GM04504 (cell line): Measurements from ENCODE around the gene ZNF536.

Experiments
- DNase-seq: peaks from one replicate; pipeline ENCODE4 v3.0.0-alpha.2; 2012; ENCODE audit warnings: low read depth

Gene ZNF536

DNA sequence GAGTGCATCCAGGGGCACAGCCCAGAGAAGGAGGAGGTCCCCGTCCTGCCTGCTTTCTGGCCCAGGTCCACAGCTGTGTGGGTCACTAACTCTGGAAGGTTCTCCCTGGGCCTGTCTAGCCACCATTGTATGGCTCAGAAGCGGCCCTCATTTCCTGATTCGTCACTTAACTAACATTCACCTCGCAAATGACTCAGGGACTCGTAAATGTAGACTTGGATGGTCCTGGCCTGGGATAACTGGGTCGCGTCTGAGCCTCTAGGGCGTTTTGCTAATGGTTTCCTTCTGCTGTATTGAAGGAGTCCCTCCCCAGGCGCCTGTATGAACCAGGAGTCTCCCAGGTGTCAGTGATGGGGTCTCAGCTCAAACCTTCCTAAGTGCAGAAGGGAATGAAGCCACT lies 162.8 kb downstream of the ZNF536 start:
- peak; percentile 30 for DNase-seq

DNA sequence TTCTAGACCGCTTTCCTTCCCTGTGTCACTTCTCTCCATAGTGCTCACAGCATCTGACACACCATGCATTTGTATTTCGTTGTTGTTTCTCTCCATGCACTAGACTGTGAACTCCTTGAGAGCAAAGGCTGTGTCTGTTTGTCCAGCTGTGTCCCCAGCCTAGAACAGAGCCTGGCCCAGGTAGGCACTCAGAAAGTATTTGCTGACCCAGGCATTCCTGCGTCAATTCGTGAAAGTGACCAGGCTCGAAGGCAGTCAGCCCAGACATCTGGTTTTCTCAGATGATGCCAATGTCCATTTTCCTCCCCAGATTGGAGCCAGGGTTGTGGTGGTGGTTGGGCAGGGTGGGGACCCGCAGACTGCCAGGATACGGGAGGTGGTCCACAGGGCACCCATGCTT lies 164.8 kb downstream of the ZNF536 start:
- DNase-seq, result no peak

DNA sequence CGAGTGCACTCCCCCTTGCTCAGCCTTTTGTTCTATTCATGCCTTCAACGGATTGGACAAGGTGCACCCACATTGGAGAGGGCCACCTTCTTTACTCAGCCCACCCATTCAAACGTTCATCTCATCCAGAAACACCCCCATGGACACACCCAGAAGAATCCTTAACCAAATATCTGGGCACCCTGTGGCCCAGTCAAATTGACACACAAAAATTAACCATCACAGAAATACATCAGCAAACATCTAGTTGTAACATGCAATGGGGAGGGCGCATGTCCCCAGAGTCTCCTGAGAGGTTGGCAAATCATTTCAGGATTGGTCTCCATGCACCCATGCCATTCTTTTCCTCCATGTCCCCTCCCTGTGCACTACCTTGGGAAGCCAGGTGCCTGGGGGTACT lies 167.1 kb downstream of the ZNF536 start:
- DNase-seq, result no peak

DNA sequence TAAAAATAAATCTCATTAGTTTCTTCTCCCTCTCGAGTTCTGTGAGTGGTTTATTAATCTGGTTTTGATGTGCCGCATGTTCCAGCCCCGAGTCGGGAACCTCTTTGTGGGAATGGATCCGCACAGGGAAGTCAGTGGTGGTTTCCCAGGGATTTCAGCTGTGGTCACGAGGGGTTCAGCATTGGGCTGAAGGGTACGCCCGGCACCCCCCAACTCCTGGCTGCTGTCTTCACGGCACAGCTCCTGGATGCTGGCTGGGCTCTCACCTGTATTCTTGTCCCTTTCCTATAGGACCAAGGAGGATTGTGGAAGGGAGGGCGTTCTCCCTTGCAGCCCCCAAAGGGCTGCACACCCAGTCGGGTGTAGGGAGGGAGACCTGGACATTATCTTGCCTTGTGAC lies 167.8 kb downstream of the ZNF536 start:
- no peak for DNase-seq

DNA sequence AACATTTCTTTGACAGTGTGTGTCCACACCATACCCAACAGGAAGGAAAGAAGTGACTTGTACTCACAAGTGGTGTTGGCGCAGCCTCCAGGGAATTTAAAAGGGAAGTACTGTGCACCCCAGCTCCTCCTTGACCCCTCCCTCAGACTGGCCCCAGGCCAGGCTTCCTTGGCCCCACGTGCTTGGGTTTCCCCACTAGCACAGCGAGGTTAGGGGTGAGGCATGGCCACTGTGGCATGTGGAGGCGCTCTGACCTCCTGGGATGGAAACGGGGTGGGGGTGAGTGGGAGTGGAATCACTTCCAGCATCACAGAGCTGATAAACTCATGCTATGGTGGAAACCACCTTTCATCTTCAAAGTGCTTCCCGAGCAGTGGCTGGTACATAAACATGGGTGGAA lies 168.6 kb downstream of the ZNF536 start:
- no peak for DNase-seq

DNA sequence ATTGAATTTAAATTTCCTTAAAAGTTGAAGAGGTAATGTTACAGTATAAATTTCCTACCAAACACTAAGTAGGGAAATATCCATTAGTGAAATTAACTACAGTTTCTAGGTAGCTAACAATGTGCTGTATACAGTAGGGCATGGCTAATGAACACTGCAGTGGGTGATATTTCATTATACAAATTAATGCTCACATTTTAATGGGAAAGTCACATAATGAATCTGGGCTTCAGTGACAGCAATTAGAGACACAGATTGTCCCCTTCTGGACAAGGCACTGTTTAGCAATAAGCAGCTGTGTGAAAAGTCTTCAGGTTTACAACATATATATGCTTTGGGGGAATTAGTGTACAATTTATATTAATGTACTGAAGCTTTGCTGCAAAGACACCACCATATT lies 169.4 kb downstream of the ZNF536 start:
- DNase-seq, result no peak

DNA sequence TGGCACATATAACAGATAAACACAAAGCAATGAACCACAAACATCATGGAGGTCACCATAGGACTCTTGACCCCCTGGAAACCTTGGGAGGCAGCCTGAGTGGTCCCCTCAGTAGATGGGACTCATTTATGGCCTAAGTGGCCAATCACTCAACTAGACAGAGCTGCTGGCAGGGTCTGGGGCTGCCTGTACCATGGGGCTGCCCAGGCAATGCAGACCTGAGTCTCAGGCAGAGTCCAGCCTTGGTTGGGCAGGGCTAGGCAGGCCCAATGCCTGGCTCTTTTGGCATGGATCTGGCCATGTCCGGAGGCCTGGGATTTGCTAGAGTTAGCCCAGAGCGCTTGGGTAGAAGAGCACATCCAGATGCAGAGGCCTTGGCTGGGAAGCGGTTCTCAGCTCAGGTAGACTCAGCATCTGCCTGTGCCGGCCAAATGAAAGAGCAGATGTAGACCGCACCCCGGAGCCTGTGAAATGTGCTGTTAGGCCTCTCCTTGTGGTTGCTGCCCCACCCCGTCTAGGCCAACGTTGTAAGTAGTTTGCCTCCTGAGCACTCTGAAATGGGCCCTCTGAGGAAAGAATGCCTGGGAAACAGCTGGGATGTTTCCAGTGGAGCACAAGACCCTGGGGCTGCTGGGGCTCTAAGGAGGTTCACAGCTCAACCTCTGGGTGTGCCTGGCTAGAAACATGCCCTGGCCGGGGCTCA lies 171.2 kb downstream of the ZNF536 start:
- DNase-seq, result no peak

DNA sequence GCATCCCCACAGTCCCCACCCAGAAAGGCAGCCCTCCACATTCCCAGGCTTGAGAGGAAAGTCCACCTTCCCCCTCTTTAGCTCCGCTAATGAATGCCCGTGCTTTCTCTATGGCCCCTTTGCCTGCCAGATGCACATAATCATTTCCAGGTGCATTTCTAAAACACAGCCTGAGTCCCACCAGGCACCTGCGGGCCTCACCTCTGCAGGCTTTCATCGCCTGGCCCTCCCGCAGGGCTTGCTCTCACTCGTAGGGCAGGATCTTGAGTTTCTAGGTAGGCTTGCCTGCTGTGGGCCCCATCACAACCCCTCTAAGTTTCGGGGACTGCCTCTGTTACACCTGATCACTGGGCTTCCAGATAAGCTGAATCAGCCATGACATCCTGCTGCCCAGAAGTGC lies 173.6 kb downstream of the ZNF536 start:
- no peak for DNase-seq

DNA sequence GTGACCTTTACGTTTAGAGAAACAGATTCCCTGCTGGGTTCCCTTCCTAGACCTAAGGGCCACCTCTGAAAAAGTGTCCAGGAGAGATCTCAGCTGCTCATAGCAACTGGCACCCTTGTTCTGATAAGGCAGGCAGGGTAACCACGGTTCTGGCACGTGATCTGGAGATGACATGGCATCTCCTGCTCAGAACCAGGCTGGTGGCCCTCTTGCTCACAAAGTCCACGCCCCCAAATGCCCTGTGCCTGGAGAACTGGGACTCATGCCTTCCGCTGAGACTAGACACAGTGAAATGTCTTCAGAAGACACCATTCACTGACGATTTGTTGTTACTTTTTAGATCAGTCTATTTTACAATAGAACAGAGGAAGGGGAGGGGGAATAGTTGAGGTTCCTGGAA lies 174.1 kb downstream of the ZNF536 start:
- DNase-seq, result no peak

DNA sequence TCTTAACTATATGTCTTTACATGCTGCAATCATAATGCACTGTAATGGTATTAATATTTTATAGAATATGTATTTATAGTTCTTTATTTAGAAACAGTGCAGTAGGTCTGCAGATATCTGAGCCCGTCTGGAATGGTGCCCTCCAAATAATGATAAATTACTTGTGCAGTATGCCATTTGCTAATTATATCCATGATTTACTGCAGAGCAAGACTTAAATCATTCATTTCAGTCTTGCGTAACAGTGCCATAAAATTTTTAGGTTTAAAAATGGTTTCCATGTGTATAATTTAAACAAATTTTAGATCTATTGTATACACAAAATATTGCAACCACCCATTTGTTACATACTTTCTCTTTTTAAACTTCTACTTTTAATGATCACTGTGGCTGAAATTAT lies 175.1 kb downstream of the ZNF536 start:
- DNase-seq, result no peak

DNA sequence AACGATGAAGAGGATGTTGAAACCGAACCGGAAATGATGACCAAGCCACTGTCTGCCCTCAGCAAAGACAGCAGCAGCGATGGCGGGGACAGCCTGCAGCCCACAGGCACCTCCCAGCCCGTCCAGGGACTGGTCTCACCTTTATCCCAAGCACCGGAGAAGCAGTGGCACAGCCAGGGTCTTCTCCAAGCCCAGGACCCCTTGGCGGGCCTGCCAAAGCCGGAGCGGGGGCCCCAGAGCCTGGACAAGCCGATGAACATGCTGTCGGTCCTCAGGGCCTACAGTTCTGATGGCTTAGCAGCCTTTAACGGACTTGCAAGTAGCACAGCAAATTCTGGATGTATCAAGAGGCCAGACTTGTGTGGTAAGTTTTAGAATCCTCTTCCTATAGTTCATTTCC lies 177.0 kb downstream of the ZNF536 start:
- no peak for DNase-seq

DNA sequence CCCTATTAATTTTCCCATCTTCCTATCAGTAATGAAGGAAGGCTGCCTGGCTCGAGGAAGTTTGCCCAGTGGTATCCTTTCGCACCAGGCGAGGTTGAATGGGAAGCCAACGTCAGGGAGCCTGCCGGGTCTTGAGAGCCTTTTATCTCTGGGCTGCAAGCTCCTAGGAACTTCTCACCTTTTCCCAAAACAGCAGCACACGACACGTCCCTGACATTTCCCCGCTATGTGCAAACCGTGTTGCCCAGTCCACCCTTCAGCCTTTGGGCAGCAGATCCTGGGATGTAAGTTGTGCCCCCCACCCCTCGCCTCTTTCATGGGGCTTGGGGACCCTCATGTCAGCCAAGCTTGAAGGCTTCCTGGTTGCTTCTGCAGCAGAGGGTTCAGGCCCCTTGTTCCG lies 179.1 kb downstream of the ZNF536 start:
- DNase-seq, result no peak

DNA sequence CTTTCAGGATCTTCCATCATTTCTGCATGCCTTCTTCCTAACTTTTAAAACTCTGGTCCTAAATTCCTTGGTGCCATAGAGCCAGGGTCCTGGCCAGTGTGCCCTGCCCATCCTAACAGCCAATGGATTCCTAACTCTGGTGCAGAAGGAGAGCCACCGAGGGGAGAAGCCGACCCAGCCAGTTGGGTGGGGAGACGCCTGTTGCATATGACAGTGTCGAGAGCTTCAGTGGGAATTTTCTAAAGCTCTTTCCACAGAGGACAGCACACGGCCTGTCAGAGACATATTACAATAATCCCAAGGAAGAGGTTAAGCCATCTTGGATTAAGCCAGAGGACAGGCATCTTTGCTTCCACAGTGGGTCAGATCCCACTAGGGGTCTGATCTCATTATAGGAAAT lies 180.4 kb downstream of the ZNF536 start:
- DNase-seq, result no peak

DNA sequence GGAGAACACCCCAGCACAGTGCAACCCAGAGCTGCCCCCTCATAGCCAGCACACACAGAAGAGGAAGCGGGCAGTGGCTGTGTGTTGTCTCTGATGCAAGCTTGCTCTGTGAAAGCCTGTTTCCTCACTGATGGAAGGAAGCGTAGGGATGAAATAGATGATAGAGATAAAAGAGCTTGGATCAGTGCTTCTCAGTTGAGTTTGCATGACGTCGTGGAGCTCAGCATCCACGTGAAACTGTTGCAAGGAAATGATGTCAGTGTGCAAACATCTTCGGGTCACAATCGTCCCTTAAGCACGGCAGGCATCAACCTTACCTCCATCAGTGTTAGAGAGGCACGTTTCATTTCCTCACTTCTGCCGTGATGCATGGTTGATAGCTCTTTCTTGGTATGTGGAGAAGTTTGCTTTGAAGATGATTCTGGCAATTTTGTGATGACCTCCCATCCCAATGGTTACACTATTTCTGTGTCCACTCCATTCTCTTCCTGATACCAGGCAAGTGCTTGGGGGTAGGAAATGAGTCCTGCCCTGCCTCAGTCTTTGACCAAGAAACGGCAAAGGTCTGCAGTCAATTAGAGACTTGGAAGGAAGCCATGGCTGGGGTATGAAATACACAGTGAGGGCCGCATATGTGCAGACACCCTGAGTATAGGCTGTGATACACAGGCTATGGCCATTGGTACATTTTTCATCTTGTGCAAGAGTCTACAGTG lies 183.0 kb downstream of the ZNF536 start:
- no peak for DNase-seq

DNA sequence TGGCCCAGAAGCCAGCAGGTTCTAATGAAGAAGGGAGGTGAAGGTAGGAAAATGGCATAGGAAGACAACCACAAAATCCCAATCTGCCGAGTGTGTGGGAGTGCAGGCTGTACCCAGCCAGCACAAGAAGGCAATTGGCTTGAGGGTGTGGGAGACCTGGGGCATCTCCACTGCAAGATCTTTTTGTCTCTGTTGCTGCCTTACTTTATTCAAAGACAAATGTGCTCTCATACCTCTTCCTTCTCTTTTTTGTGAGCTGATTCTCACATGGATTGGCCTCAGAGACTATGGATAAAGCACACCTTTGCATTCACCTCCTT lies 183.6 kb downstream of the ZNF536 start:
- DNase-seq, result no peak

DNA sequence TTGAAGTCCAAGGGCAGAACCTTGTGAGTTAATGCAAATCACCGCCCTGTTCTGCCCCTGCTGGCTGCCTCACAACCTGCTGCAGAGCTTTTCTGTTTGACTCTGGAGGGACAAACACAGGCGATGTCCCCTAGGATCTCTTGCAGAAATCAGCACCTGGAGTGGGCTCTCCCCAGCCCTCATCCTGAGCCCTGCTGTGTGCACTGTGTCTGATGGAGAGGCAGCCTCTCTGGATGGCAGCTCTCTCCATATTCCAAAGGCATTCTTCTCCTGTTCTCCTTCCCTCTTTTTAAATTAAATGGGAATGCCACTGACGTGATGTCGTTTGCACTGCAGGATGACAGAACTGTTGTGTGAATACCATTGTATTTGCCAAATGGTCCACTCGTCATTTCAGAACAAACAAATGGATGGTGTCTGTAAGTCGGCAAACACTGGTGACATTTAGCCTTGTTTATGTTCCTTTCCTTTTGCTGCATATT lies 184.1 kb downstream of the ZNF536 start:
- DNase-seq, result no peak

DNA sequence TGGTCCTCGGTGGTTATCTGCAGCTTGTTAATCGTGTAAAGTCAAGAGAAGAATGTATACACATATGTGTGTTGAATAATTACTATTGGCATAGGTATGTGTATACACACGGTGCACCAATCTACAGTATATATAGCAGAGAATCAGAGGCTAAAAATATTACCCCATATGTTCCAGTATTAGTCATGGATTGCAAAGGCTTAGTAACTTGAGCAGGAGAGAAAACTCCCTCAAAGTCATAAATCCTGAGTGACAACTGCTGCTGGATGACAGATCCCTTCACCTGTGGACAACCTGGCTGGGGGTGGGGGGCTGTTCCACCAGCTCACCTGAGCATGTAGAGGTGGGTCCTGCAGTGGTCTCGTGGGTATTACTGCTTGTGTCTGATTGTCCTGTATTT lies 185.0 kb downstream of the ZNF536 start:
- no peak for DNase-seq

DNA sequence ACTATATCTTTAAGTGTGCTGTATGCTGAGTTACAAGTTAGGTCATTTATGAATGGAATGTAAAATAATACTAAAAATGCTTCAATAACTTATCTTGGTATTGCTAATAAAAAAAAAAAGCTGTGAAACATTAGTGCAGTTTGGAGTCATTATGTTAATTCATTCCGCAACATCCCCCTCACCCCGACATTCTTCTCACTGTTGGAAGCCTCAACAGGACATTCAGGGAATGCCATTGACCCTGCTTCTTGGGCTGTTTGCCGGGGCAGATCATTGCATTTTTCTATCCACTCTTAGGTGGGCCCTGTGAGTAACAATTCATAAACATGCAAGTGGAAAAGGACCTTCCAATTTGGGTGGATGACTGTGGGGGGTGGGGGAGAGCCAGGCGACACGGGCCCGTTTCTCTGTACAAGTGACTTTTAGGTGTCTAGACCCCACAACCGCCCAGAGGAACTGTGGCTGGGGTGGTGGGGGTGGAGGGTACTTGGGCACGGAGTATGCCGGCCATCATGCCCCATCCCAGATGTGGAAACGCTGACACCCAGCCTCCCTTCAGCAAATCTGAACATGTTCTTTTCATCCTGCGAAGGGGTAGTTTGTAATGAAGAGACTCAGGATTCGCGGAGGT lies 185.9 kb downstream of the ZNF536 start:
- DNase-seq, result no peak

DNA sequence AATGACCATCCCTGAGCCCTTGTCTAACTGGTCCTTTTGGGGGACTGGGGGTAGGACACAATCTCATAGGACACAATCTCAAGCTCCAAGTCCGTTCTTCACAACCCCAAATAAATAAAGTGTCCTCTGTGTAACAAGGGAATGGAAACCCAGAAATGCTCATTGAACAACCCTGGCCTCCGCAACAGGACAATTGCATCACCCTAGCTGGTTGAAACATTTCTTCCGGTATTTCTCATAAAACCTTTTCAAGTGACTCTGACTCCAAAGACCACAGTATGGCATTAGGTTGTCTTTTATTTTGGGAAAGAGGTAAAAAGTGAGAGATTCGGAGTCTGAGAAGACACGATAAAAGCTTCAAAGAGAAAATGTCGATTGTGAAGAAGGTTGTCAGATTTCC lies 186.6 kb downstream of the ZNF536 start:
- no peak for DNase-seq

DNA sequence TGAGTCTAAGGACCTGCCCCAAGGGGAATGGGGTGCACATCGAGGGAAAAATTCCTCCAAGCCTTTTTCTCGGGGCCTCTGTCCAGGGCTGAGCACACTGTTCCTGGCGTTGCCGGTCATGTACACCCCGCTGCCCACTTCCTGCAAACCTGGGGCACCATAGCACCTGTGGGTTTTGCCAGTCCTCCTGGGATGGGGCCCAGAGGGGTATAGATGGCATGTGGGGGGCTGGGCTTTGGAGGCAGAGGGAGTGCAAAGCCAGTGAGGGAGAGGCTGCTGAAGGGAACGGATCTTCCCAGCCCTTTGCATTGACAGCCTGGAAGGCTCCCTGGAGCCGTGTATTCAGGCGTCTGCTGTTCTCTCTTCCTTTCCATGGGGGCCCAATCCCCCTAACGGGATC lies 187.3 kb downstream of the ZNF536 start:
- no peak for DNase-seq

DNA sequence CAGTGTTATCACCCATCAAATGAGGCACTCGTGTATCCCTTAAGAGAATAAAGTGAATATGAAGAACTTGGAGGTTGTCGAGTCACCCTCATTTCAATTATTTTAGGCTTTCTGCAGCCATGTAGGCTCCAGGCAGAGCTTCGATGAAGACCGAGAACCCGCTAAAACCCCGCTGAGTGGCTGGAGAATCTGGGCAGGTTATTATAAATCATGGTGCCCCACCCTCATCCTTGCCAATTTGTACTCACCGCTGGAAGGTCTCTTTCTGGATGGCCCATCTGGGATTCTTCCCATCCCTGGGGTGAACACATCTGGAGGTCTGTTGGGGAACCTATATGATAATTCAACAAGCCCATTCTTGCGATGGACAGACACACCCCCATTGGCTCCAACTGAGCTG lies 190.8 kb downstream of the ZNF536 start:
- DNase-seq, result no peak

DNA sequence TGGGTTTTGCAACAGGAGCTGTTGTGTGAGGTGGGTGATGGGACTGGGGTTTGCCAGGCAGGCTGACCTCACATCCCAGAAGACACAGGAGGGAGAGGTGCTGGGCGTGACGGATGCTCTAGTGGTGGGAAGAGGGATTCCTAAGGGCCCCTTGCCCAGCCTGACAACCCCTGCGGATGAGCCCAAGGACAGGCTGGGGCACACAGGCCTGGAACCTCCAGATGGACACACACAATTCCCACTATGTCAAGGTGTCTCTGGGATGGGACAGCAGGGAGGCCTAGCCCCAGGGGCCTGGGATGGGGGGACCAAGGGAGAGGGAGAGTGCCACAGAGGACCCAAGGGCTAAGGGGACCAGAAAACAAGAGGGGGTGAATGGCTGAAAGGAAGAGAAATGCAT lies 191.5 kb downstream of the ZNF536 start:
- no peak for DNase-seq

DNA sequence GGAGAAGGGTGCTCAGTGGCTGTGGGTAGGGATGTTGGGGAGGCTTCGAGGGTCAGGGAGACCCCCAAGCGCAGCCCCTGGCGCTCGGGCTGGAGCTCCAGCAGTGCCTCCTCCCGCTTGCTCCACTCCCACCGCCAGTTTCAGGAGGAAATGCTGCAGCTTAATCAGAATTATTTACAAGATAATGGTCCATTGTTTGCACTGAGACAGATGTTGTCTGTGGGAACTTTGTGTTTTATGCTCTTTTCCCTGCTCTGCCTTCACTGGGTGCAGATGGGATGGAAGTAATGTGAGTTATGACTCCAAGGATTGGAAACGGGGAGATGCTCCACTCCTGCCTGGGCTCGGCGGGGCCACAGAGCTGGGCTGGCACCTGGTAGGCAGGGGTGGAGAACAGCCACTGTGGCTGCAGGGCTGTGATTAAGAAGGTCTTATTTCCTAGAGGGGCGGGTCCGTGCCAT lies 192.4 kb downstream of the ZNF536 start:
- DNase-seq, result no peak

DNA sequence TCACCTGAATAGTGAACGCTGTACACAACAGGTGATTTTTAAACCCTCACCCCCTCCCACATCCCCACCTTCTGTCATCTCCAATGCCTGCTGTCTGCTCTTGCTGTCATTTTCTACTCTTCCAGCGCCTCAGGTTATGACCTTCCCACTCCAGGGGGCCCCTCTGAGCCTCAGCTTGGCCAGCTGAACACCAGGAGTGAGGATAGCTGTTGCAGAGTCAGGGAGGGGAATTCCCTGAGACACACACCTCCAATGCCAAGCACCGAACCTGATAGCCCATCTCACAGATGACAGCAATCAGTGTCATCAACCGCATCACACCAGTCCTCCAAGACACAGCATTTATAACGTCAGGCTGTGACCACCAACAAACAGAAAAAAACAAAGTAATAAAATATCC lies 193.5 kb downstream of the ZNF536 start:
- no peak for DNase-seq
